Upper lobe of left lung (tissue), 6 donors: ENCODE data around the gene KLF3. TPM values are rescaled to one million over a fixed set of nuclear protein-coding genes. Genes with fewer than 3 reads are reported as not detected.

Experiments used
- ATAC-seq, 2 donors: fragments of 200-7000 bp; cut with Tn5 transposase; one replicate each; pipeline ENCODE4 v1.9.1; 2022; ENCODE audit warnings: mild to moderate bottlenecking in 2 of 2, moderate library complexity in 2 of 2; ENCODE audit not compliant: low FRiP score in 2 of 2
- DNase-seq, 2 donors: peaks; one replicate each; pipeline ENCODE4 v3.0.0-alpha.2; 2019 to 2020
- H3K27ac ChIP-seq, 4 donors: fragments of 200-600 bp; sonication (generic); one replicate each; pipeline ENCODE4 v1.5.1; 2016 to 2019
- H3K27me3 ChIP-seq, 4 donors: fragments of 200-600 bp; sonication (generic); one replicate each; pipeline ENCODE4 v1.5.1; 2017 to 2019
- H3K36me3 ChIP-seq, 4 donors: fragments of 200-600 bp; sonication (generic); one replicate each; pipeline ENCODE4 v1.5.1; 2016 to 2019
- H3K4me1 ChIP-seq, 4 donors: fragments of 200-600 bp; sonication (generic); one replicate each; pipeline ENCODE4 v1.5.1; 2018 to 2019
- H3K4me3 ChIP-seq, 4 donors: fragments of 200-600 bp; sonication (generic); one replicate each; pipeline ENCODE4 v1.5.1; 2017 to 2019; ENCODE audit warnings: mild to moderate bottlenecking in 2 of 4, moderate library complexity in 1 of 4
- H3K9me3 ChIP-seq, 4 donors: fragments of 200-600 bp; sonication (generic); one replicate each; pipeline ENCODE4 v1.5.1; 2018 to 2019
- EP300 ChIP-seq, 4 donors: sonication (generic); formaldehyde crosslinking; IDR thresholded peaks; one replicate each; pipeline ENCODE4 v1.5.1; 2017; ENCODE audit warnings: antibody characterized with exemption in 4 of 4, control low read depth in 2 of 4
- POLR2A ChIP-seq, 4 donors: fragments of 450-650 bp; IDR thresholded peaks; one replicate each; pipeline ENCODE4 v1.5.1; 2016 to 2017; ENCODE audit warnings: antibody characterized with exemption in 4 of 4, mild to moderate bottlenecking in 2 of 4
- POLR2AphosphoS5 ChIP-seq, 2 donors: sonication (generic); formaldehyde crosslinking; IDR thresholded peaks; one replicate each; pipeline ENCODE4 v1.5.1; 2017; ENCODE audit warnings: antibody characterized with exemption in 2 of 2
- WGBS, 2 donors: methylation state at CpG; one replicate each; pipeline ENCODE4 v1.1.5; 2017 to 2018; 5-methylcytosine and 5-hydroxymethylcytosine counted together
- total RNA-seq, 6 donors: library from RNA; depleted of rRNA in 4 of 6; stranded (reverse); fragments of >200 nt in 4 of 6; gene quantifications; one replicate each; pipeline versions ENCODE4 v1.1.0 to v1.2.1, GENCODE V29; 2016 to 2021
- TF ChIP-seq, protein P1 (sequence below), 6 experiments: fragments of 450-650 bp in 4 of 6; fragments of 200-600 bp in 2 of 6; sonication (generic) in 2 of 6; IDR thresholded peaks; one replicate each; pipeline ENCODE4 v1.5.1; 2016 to 2019; ENCODE audit warnings: antibody characterized with exemption in 6 of 6
- donor health status: DM: no; HTN: no; CAD: no; lungs with moderate emphysema.
- donor health status: DM: no; HTN: yes; CAD: no; lungs with severe emphysema.

The KLF3 gene
- total RNA-seq = 10 to 100 TPM; 32.5 to 73.9 (median 48.3) TPM

DNA sequence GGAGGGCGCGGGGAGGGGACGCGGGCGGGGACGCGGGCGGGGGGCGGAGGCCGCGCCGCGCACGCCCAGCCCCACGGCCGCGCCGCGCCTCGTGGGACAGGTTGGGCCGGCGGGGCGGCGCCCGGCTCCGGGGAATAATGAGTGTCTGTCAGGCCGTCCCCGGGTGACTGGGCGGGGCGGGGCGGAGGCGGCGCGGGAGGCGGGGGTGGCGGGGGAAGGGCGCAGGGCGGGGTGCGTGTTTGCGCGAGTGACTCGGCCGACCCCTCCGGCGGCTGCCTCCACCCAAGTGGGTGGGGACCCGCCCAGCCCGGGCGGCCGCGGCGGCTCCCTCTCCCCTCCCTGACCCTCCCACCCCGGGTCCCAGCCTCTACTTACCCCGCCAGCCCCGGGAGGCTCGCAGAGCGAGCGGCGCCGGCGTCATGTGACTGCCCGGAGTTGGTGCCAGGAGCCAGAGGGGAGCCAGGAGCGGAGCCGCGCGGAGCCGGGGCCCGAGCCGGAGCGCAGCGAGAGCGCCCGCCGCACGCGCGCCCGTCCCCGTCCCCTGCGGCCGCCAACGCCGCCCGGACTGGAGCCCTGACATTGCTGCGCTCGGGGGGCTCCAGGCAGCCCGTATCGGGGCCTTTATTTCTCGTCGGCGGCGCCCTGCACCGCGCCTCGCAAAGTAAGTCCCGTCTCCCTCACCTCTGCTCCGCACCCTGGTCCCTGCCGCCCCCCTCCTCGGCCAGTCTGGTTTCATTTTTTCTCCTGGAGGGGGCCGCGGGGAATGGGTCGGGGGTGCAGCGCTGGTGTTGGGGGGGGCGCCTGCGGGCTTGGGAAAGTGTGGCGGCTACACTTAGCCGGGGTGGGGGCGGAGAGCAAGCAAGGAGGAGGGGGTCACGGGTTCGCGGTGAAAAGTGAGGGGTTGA, at the start of gene KLF3:
Gene KLF3, plus strand, starts transcription at position 399 of the 905 bp plus-strand sequence. CDS start 16,427 bp downstream, outside the sequence.
- Histone ChIP-seq H3K4me1 (peaks cover 22 to 45% (median 37%) of the 10 kb centered on the region in 4 donors), H3K27ac (peak within 1 kb of the TSS; percentile 96 to 100 (median 98)), H3K36me3 (no peaks in the 10 kb centered on the region), H3K4me3 (peak within 1 kb of the TSS; percentile 43 to 95 (median 74)), H3K9me3 (no peaks in the 10 kb centered on the region), H3K27me3 (no peaks in the 10 kb centered on the region)
- DNase-seq (peak; percentile 96 to 99), ATAC-seq (peak; percentile 90)
- TF ChIP-seq EP300 (IDR thresholded peaks at IDR 0.05) (no peak), POLR2AphosphoS5 (IDR thresholded peaks at IDR 0.05) (peak; percentile 75 to 83), POLR2A (IDR thresholded peaks at IDR 0.05) (peak in 3 of 4 donors; percentile 79 to 94 (median 92))
- 0 to 2% methylated on average over 4 to 49 of the region's 110 CpGs for WGBS, 2 donors

DNA sequence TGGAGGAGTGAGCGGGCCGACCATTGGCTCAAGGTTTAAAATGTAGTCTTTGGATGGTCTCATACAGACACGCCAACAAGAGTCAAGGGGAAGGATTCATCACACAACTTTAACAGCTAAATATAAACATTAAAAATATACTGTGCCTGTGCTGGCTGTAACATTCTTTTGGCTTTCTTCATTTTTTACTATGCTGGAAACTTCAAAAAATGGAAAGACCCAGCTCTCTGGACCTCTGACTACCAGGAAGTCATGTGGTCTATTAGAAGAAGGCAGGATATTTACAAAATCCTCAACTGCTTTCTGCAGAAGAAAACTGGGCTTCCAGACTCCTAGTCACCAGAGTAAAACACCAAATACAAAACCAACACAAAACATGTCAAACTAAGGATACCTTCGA, 49.8 kb upstream of the KLF3 start:
- no peak for ATAC-seq
- TF ChIP-seq, protein P1, sequence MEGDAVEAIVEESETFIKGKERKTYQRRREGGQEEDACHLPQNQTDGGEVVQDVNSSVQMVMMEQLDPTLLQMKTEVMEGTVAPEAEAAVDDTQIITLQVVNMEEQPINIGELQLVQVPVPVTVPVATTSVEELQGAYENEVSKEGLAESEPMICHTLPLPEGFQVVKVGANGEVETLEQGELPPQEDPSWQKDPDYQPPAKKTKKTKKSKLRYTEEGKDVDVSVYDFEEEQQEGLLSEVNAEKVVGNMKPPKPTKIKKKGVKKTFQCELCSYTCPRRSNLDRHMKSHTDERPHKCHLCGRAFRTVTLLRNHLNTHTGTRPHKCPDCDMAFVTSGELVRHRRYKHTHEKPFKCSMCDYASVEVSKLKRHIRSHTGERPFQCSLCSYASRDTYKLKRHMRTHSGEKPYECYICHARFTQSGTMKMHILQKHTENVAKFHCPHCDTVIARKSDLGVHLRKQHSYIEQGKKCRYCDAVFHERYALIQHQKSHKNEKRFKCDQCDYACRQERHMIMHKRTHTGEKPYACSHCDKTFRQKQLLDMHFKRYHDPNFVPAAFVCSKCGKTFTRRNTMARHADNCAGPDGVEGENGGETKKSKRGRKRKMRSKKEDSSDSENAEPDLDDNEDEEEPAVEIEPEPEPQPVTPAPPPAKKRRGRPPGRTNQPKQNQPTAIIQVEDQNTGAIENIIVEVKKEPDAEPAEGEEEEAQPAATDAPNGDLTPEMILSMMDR (IDR thresholded peaks at IDR 0.05) = no peak
- no peak for TF ChIP-seq POLR2A (IDR thresholded peaks at IDR 0.05)
- TF ChIP-seq POLR2AphosphoS5 (IDR thresholded peaks at IDR 0.05) = no peak

DNA sequence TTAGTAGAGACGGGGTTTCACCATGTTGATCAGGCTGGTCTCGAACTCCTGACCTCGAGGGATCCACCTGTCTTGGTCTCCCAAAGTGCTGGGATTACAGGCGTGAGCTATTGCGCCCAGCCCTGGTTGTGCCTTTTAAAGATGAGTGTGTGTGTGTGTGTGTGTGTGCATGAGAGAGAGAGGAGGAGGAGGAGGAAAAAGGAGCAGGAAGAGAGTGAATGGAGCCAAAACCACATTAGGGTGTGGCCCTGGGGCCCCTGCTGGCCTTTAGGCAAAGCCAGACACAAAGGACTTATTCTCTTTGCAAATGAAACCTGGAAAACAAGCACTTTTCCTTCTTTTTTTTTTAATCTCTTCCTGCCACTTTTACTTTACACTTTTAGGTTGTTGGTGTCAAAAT, 48.2 kb upstream of the KLF3 start:
- DNase-seq (no peak), ATAC-seq (no peak)
- 83 to 97% methylated on average over 5 of the region's 5 CpGs for WGBS, 2 donors
- no peak overlapping the region for H3K4me3 ChIP-seq
- no peak for TF ChIP-seq EP300 (IDR thresholded peaks at IDR 0.05)
- no peak for TF ChIP-seq POLR2A (IDR thresholded peaks at IDR 0.05)
- TF ChIP-seq, protein P1 (IDR thresholded peaks at IDR 0.05) = no peak
- TF ChIP-seq POLR2AphosphoS5 (IDR thresholded peaks at IDR 0.05) = no peak
- H3K27ac ChIP-seq = no peak overlapping the region
- no peaks in the 10 kb centered on the region for H3K9me3 ChIP-seq
- H3K36me3 ChIP-seq = no peaks in the 10 kb centered on the region
- no peaks in the 10 kb centered on the region for H3K27me3 ChIP-seq
- H3K4me1 ChIP-seq = peaks cover 26 to 57% (median 44%) of the 10 kb centered on the region in 4 donors

More for the DNA sequence above, 49.8 kb upstream of the KLF3 start:
- H3K36me3 ChIP-seq = no peaks in the 10 kb centered on the region
- no peaks in the 10 kb centered on the region for H3K9me3 ChIP-seq
- DNase-seq = no peak
- H3K4me1 ChIP-seq = peaks cover 17 to 57% (median 42%) of the 10 kb centered on the region in 4 donors
- H3K27me3 ChIP-seq = no peaks in the 10 kb centered on the region
- no peak overlapping the region for H3K4me3 ChIP-seq
- 79 to 81% methylated on average over 4 of the region's 4 CpGs for WGBS, 2 donors
- H3K27ac ChIP-seq = peak overlapping the region in 2 of 4 donors; percentile 15 to 25

DNA sequence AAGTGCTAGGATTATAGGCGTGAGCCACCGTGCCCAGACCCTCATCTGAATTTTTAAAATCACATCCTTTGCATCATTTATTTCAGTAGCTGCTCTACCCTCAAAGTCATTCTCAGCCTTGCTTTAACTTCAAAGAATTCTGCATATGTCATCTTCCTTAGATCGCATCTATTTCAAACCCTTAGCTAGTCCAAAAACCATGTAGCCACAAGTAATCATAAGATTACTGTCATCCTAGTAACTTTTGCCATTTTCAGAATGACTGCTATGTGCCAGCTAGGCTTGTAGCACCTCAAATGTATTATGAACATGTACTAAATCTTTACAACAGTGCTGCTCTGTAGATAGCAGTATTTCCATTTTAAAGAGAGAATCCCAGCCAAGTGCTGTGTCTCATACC, 45.5 kb upstream of the KLF3 start:
- no peaks in the 10 kb centered on the region for H3K9me3 ChIP-seq
- peaks cover 29 to 50% (median 38%) of the 10 kb centered on the region in 4 donors for H3K4me1 ChIP-seq
- DNase-seq (no peak), ATAC-seq (no peak)
- no peaks in the 10 kb centered on the region for H3K36me3 ChIP-seq
- no peak for TF ChIP-seq POLR2A (IDR thresholded peaks at IDR 0.05)
- no peak for TF ChIP-seq EP300 (IDR thresholded peaks at IDR 0.05)
- no peak for TF ChIP-seq POLR2AphosphoS5 (IDR thresholded peaks at IDR 0.05)
- TF ChIP-seq, protein P1 (IDR thresholded peaks at IDR 0.05) = no peak
- no peaks in the 10 kb centered on the region for H3K27me3 ChIP-seq
- no peak overlapping the region for H3K4me3 ChIP-seq
- no peak overlapping the region for H3K27ac ChIP-seq
- WGBS, 2 donors = 89 to 97% methylated on average over 3 of the region's 3 CpGs

DNA sequence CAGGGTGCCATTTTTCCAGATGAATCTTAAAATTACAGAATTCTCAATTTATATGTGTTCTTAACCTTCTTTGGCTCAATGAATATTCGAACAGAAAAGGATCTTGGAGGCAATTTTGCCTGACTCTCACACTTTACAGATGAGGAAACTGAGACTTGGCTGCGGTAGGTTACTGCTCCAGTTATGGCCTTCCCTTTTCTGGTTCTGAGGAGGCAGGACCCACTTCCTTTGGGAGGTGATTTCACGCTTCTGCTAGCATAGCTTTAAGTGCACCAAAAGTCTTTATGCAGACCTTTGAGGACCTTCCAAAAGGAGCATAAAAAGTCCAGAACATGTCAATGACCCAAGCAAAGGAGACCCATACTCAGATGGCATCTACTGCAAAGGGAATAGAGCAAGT, 44.7 kb upstream of the KLF3 start:
- no peak overlapping the region for H3K4me3 ChIP-seq
- no peak for ATAC-seq
- WGBS, 2 donors = 81 to 87% methylated on average over 3 of the region's 3 CpGs
- no peak overlapping the region for H3K27ac ChIP-seq
- no peaks in the 10 kb centered on the region for H3K9me3 ChIP-seq
- TF ChIP-seq, protein P1 (IDR thresholded peaks at IDR 0.05) = no peak
- no peak for TF ChIP-seq POLR2AphosphoS5 (IDR thresholded peaks at IDR 0.05)
- no peak for DNase-seq
- H3K4me1 ChIP-seq = peaks cover 28 to 47% (median 33%) of the 10 kb centered on the region in 4 donors
- H3K27me3 ChIP-seq = no peaks in the 10 kb centered on the region
- no peaks in the 10 kb centered on the region for H3K36me3 ChIP-seq
